ENCODE measurements around the gene RTN4R. TPM values are rescaled to one million over a fixed set of nuclear protein-coding genes. Genes with fewer than 3 reads are reported as not detected.
"Not testable (repeated sequence)": the region's sequence is repeated elsewhere in the genome, so short reads cannot be mapped to it uniquely, and the experiment has no call there.

Gene RTN4R
- total RNA-seq, 2 donors from 2014 or later: 0.66 to 1.8 TPM

DNA sequence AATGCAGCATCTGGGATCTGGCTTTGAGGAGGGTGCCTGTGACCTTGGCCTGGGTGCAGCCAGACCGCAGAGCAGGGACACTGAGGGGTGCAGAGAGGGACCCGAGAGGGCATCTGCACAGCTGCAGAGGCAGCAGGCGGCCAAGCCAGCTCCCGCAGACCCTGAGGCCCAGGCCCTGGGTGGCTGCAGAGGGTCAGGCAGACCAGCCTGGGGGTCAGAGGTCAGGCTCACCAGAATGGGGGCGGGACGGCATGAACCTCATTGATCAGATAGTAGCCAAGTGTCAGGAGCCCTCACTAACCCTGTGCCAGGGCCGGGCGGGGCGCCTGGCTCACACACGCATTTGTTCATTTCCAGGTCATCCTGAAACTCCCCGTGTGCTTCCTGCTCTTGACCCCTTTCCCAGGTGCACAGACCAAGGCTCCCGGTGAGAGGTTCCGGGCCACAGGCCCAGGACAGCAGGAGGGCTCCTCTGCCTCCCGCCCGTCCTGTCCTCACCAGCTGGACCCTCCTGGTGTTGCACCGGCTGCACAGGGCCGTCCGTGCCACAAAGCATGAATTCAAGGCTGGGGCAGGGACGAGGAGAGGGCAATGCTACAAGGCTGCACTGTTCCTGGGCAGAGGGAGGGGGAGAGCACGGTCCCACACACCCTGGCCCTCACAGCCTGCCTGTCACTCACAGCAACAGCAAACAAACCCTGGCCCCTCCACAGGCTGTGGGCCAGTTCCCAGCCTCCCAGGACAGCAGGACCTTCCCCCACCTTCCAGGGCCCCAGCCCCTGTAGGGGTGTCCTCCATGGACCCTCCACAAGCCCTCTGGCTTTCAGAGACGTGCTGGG, 3.3 kb downstream of the RTN4R start:
- no peak overlapping the region for H3K27ac ChIP-seq
- intact Hi-C loops (cut with DNase I): no loop called here
- peaks cover 30% of the 10 kb centered on the region for H3K4me1 ChIP-seq
- DNase-seq: peak in 3 of 4 donors; percentile 28 to 72 (median 68)
- H3K9me3 ChIP-seq: no peaks in the 10 kb centered on the region
- H3K4me3 ChIP-seq: no peak overlapping the region
- 51 to 67% methylated on average over 11 to 19 of the region's 21 CpGs for WGBS, 2 donors
- no peak for ATAC-seq
- H3K36me3 ChIP-seq (replicated peaks in 1 of 2; ENCODE audit: insufficient read depth in 1 of 2, low read depth in 2 of 2): no peaks in the 10 kb centered on the region
- no peaks in the 10 kb centered on the region for H3K27me3 ChIP-seq
- no peak for TF ChIP-seq POLR2A (IDR thresholded peaks at IDR 0.05)

DNA sequence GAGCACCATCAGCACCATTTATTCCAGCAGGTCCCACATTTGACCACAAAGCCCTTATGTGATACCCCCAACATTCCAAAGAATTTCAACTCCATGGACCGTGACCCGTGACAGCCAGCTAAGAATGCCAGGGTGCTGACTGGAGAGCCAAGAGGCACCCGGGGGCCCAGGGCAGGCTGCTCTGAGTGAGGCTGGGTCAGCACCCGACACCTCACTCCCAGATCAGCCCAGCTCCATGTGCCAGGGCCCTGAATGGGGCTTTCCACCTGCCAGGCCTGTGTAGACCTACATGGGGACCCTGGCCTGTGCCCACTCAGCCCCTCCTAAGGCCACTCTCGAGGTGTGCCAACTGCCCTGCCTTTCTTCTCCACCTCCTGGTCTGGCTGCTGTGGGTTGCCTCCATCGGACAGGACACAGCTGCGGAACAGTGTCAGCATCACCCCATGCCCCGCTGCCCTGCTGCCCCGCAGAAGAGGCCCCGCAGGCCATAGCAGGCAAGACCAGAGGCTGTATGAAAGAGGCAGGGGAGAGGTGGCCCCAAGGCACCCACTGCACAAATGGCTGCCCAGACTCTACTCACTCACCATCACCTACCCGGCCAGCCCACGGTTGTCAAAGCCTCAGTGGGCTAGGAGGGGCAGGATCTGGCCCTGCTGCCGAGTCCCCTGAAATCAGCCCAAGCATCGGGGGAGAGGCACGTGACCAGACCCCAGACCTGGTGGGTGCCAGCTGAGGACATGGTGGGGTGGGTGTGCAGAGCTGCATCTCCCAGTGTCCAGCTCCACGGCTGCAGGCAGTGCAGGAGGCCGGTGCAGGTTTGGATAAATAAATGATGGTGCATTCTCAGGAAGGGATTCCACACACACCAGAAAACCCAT, 4.5 kb downstream of the RTN4R start:
- H3K4me3 ChIP-seq; H3K27me3 ChIP-seq; H3K27ac ChIP-seq; intact Hi-C loops (cut with DNase I); H3K36me3 ChIP-seq (replicated peaks in 1 of 2; ENCODE audit: insufficient read depth in 1 of 2, low read depth in 2 of 2); DNase-seq; ATAC-seq; H3K9me3 ChIP-seq: not testable (repeated sequence)
- 88 to 92% methylated on average over 7 to 15 of the region's 17 CpGs for WGBS, 2 donors
- H3K4me1 ChIP-seq: peaks cover 30% of the 10 kb centered on the region

GRCh38 chr22:20262582-20263147, 5.5 kb downstream of the RTN4R start:
- Histone ChIP-seq H3K27me3 (no peaks in the 10 kb centered on the region), H3K36me3 (replicated peaks in 1 of 2; ENCODE audit: insufficient read depth in 1 of 2, low read depth in 2 of 2) (no peaks in the 10 kb centered on the region), H3K9me3 (no peaks in the 10 kb centered on the region), H3K4me3 (no peak overlapping the region), H3K27ac (peak overlapping the region in 1 of 4 donors; percentile 25), H3K4me1 (peaks cover 29% of the 10 kb centered on the region)
- intact Hi-C loops (cut with DNase I): no loop called here
- no peak for TF ChIP-seq POLR2A (IDR thresholded peaks at IDR 0.05)
- TF ChIP-seq, protein P1, sequence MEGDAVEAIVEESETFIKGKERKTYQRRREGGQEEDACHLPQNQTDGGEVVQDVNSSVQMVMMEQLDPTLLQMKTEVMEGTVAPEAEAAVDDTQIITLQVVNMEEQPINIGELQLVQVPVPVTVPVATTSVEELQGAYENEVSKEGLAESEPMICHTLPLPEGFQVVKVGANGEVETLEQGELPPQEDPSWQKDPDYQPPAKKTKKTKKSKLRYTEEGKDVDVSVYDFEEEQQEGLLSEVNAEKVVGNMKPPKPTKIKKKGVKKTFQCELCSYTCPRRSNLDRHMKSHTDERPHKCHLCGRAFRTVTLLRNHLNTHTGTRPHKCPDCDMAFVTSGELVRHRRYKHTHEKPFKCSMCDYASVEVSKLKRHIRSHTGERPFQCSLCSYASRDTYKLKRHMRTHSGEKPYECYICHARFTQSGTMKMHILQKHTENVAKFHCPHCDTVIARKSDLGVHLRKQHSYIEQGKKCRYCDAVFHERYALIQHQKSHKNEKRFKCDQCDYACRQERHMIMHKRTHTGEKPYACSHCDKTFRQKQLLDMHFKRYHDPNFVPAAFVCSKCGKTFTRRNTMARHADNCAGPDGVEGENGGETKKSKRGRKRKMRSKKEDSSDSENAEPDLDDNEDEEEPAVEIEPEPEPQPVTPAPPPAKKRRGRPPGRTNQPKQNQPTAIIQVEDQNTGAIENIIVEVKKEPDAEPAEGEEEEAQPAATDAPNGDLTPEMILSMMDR (IDR thresholded peaks at IDR 0.05): no peak
- ATAC-seq (peak; percentile 28), DNase-seq (peak in 2 of 4 donors; percentile 57 to 72)
- WGBS, 2 donors: 44 to 52% methylated on average over 6 to 7 of the region's 7 CpGs

GRCh38 chr22:20261848-20262581, 6.1 kb downstream of the RTN4R start:
- no peak for ATAC-seq
- Histone ChIP-seq H3K27ac (no peak overlapping the region), H3K4me1 (peaks cover 23% of the 10 kb centered on the region), H3K27me3 (no peaks in the 10 kb centered on the region), H3K9me3 (no peaks in the 10 kb centered on the region), H3K36me3 (replicated peaks in 1 of 2; ENCODE audit: insufficient read depth in 1 of 2, low read depth in 2 of 2) (no peaks in the 10 kb centered on the region), H3K4me3 (no peak overlapping the region)
- TF ChIP-seq, protein P1 (IDR thresholded peaks at IDR 0.05): no peak
- TF ChIP-seq POLR2A (IDR thresholded peaks at IDR 0.05): no peak
- WGBS, 2 donors: 83 to 86% methylated on average over 13 to 14 of the region's 14 CpGs
- DNase-seq: no peak
- intact Hi-C loops (cut with DNase I): no loop called here

DNA sequence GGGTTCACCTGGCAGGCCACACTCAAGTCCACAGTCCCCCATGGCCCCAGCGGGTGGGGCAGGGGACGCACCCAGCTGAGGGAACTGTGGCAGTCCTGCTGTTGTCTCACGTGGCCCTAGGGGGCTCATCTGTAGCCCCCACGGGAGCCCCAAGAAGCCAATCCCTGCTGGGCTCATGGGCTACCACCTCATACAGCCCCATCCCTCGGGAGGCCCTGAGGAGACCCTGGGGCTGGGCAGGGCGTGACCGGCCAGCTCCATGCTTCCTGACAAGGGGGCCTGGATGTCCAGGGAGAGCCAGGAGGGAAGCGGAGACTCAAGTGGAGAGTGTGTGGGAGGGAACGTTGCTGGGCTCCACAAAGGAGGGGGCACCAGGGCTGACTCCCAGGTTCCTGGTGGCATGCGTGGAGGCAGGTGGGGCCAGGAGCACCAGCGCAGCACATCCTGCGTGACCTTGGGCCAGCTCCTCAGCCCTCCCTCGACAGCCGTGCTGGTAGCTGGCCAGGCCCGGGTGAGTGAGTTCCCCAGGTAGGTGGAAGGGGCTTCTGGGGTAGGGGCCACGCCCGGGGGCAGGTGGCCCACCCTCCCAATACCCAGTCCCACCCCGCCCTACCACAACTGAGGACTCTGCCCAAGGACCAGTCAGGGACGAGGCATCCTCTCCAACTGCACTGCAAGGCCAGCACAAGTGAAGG, 7.9 kb downstream of the RTN4R start:
- 74 to 93% methylated on average over 3 to 18 of the region's 19 CpGs for whole genome bisulfite sequencing, 2 donors
- DNase-seq (no peak), ATAC-seq (no peak)
- Histone ChIP-seq H3K27me3 (no peaks in the 10 kb centered on the region), H3K4me3 (no peak overlapping the region), H3K27ac (no peak overlapping the region), H3K36me3 (replicated peaks in 1 of 2; ENCODE audit: insufficient read depth in 1 of 2, low read depth in 2 of 2) (no peaks in the 10 kb centered on the region), H3K9me3 (no peaks in the 10 kb centered on the region), H3K4me1 (peaks cover 16% of the 10 kb centered on the region)
- intact Hi-C loops (cut with DNase I): no loop called here
- no peak for TF ChIP-seq POLR2A (IDR thresholded peaks at IDR 0.05)
- TF ChIP-seq, protein P1 (IDR thresholded peaks at IDR 0.05): no peak
